Renal cortex interstitium (tissue), 15 donors: Measurements from ENCODE around the gene MTA2. TPM values are rescaled to one million over a fixed set of nuclear protein-coding genes. Genes with fewer than 3 reads are reported as not detected.
A peak's percentile ranks its signal among the peaks of the same experiment; 100 is the strongest.
"Not testable (repeated sequence)": the region's sequence is repeated elsewhere in the genome, so short reads cannot be mapped to it uniquely, and the experiment has no call there.

Experiments used
- DNase-seq, 11 donors: peaks; one replicate each; pipeline ENCODE4 v3.0.0-alpha.2; 2013; ENCODE audit warnings: low read depth in 9 of 11, low spot score in 4 of 11; ENCODE audit errors: extremely low read depth in 1 of 11
- long read RNA-seq, 16 experiments: transcript quantifications; one replicate each; lab custom pipeline, GENCODE V29; 2026
- polyA plus RNA-seq, 3 donors: library from polyadenylated mRNA; unstranded; fragments of 120-200 nt; gene quantifications; one replicate each; pipeline ENCODE4 v1.2.1, GENCODE V29; 2013; ENCODE audit not compliant: insufficient read length in 3 of 3

MTA2 gene
- polyA plus RNA-seq: 100 to 1,000 TPM in 2 of 3 donors, 10 to 100 TPM in 1; 79.7 to 105 (median 101) TPM
- long read RNA-seq, donor 1, partial matches to known transcripts: 9 of 12 reads
- long read RNA-seq, donor 1, other reads (novel, unspliced or antisense): 0 of 12 reads
- long read RNA-seq, donor 2, partial matches to known transcripts: 20 of 21 reads
- long read RNA-seq, donor 2, other reads (novel, unspliced or antisense): 0 of 21 reads
- long read RNA-seq, donor 3, partial matches to known transcripts: 21 of 24 reads
- long read RNA-seq, donor 3, other reads (novel, unspliced or antisense): 0 of 24 reads
- long read RNA-seq, donor 4, partial matches to known transcripts: 0 of 1 reads
- long read RNA-seq, donor 4, other reads (novel, unspliced or antisense): 0 of 1 reads
- long read RNA-seq, donor 5: 0 reads
- long read RNA-seq, donor 6, partial matches to known transcripts: 8 of 11 reads
- long read RNA-seq, donor 6, other reads (novel, unspliced or antisense): 0 of 11 reads
- long read RNA-seq, donor 7, partial matches to known transcripts: 14 of 17 reads
- long read RNA-seq, donor 7, other reads (novel, unspliced or antisense): 0 of 17 reads
- long read RNA-seq, donor 8, partial matches to known transcripts: 29 of 30 reads
- long read RNA-seq, donor 8, other reads (novel, unspliced or antisense): 0 of 30 reads
- long read RNA-seq, donor 9, partial matches to known transcripts: 17 of 22 reads
- long read RNA-seq, donor 9, other reads (novel, unspliced or antisense): 0 of 22 reads
- long read RNA-seq, donor 10, partial matches to known transcripts: 16 of 19 reads
- long read RNA-seq, donor 10, other reads (novel, unspliced or antisense): 0 of 19 reads
- long read RNA-seq, donor 11, partial matches to known transcripts: 15 of 16 reads
- long read RNA-seq, donor 11, other reads (novel, unspliced or antisense): 0 of 16 reads
- long read RNA-seq, donor 12, partial matches to known transcripts: 5 of 5 reads
- long read RNA-seq, donor 12, other reads (novel, unspliced or antisense): 0 of 5 reads
- long read RNA-seq, donor 13: 0 reads
- long read RNA-seq, donor 14, partial matches to known transcripts: 15 of 17 reads
- long read RNA-seq, donor 14, other reads (novel, unspliced or antisense): 0 of 17 reads
- long read RNA-seq, donor 15, partial matches to known transcripts: 9 of 12 reads
- long read RNA-seq, donor 15, other reads (novel, unspliced or antisense): 0 of 12 reads
- long read RNA-seq, donor 16, transcript MTA2-201 (18 exons, 3,058 nt): major isoform, 9 of 71 reads
- long read RNA-seq, donor 16, partial matches to known transcripts: 62 of 71 reads
- long read RNA-seq, donor 16, other reads (novel, unspliced or antisense): 0 of 71 reads

DNA sequence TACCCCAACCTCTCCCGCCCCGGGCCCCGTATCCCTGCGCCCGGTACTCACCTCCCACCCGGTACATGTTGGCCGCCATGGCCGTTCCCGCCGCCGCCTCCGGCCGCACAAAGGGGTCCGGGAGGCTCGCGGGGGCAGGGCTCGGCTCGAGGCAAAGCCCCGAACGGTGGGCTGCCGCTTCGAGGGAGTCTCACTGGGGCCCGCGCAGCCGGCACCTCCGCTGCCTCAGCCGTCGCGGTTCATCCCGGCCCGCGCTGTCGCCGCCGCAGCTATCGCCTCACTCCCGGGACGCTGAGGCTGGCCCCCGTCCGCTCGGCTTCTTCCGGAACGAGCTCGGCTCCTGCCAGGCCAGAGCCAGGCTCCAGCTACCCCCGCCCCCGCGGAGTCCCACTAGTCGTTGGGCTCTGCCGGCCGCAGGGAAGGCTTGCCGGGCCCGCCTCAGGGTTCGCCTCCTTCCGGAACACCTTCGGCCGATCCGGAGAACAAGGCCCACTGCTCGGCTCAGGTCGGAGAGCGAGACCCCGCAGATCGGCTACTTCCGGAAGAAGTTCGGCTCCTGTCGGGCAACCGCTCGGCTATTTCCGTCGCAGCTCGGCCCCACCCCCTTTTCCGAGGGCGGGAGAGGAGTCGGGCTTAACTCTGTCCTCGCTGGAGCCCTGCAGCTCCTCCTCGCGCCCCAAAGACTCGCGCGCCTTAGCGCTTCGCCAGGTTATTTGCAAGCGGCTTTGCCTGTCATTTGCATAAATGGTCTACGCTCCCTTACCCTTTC lies at the start of gene MTA2:
TSS of gene MTA2 (minus strand) at position 494 of the 769 bp plus-strand sequence. CDS start at position 79, 415 bp downstream.
- peak; percentile 95 to 97 (median 96) for DNase-seq

DNA sequence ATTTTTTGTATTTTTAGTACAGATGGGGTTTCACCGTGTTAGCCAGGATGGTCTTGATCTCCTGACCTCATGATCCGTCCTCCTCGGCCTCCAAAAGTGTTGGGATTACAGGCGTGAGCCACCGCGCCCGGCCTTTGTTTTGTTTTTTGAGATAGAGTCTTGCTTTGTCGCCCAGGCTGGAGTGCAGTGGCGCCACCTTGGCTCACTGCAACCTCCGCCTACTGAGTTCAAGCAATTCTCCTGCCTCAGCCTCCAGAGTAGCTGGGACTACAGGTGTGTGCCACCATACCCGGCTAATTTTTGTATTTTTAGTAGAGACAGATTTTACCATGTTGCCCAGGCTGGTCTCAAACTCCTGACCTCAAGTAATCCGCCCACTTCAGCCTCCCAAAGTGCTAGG lies 48.6 kb upstream of the MTA2 start:
- DNase-seq: not testable (repeated sequence)

DNA sequence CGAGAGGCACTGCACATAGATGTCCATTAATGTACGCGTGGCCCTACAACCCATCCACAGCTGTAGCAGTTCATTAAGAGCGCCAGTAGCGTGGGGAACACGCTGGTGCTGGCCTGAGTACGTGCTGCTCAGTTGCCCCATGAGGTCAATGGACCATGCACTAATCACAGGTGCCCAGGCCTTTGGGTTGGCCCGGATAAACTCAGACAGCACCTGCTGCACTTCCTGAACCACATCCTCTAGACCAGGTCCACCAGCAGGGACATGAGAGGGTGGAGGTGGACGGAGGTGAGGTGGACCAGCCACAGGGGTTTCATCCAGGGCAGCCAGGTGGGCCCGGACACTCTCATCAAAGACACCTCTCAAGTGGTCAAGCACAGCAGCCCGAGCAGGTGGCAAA lies 47.8 kb upstream of the MTA2 start:
- DNase-seq: no peak

DNA sequence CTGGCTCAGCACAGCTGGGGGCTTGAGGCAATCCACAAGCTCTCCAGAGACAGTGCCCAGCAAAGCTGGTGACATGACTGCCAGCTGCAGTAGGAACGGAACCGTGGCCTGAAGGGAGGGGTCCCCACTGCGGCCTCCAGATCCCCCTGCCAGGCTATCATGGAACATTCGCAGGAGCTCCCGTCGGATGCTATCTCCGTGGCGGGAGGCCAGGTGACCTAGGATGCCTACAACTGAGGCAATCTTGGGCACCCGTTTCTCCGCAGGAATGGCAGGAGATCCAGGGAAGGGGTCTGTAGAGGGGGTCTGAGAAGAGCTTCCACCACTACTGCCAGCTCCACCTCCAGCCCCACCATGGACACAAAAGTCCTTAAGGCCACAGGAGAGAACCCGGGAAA lies 47.3 kb upstream of the MTA2 start:
- DNase-seq: no peak

DNA sequence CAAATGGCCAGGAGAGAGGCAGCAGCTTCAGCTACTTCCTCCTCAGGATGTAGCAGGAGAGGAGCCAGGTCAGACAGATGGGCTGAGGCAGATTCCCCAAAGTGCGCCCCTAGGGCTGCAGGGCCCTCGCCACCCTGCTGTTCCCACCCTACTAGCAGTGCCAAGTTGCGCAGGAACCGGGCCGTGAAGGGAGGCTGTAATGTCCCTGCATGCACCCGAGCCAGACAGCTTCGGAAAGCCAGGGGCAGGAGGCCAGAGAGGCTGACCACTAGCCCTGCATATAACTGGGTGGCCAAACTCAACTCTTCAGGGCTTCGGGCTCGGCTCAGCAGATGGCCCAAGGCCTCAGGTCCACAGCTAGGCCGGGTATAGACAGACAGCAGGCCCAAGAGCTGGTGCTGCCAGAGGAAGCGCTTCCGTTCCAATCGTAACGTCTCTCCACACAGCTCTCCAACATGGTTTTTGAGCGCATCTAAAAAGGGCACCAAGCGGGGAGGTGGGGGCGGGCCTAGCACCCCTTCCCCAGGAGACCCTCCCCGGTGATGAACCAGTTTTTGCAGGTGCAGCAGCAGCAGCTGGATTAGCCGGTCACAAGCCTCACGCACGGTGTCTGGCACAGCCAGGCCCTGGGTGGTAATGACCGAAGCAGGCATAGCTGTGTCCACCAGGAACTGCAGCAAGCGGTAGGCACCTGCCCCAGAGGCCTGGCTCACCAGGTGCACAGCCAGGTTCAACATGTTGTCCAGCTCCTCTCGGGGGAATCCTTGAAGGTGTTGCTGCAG lies 46.7 kb upstream of the MTA2 start:
- DNase-seq: no peak

DNA sequence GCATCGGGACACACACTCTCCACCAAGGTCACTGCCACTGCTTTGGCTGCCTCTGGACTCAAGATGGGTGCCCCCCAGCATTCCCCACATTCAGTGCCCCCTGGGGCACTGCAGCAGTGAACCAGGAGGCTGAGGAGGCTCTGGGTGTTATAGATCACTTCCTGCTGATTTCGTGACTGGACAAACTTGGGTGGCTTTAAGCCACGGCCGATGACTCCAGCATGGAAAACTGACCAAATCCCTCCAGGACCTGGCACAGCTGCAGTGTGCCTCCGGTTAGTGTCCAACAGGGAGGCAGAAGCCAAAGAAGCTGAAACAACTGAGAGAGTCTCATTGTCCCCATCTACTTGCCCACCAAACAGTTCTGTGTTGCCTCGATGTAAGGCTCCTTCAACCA lies 45.9 kb upstream of the MTA2 start:
- DNase-seq: no peak

DNA sequence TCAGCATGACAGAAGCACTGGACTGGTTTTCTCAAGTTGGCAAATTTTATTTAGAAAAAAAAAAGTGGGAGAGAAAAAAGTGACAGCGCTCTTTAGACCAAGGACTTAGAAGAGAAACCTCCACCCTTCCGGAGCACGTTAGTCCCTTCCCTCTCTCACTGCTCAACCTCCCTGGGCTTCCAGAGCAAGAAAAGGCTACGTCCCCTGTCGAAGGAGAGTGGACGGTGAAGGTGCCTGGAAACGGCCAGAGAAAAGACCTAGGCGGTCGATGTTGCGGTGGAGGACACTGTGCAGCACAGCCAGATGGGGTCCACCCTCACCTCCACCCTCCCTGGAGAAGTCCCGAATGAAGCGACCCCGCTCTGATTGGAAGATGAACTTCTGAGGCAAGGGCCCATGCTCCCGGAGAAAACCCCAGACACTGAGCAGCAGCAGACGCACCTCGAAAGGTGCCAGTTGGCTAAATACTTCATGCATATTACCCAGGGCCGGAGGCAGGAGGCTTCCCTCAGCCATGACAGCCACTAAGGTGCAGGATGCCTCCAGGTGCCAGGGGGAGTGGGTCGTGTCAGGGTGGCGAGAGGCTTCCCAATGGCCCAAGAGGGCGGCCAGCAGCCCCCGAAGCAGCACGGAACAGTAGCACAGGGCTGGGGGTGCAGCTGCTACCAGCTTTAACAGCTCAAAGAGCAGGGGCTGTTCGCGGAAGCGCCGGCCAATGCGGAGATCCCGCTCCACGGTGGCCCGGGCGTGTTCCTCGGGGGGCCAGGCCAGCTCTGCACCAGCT lies 45.4 kb upstream of the MTA2 start:
- DNase-seq: no peak

DNA sequence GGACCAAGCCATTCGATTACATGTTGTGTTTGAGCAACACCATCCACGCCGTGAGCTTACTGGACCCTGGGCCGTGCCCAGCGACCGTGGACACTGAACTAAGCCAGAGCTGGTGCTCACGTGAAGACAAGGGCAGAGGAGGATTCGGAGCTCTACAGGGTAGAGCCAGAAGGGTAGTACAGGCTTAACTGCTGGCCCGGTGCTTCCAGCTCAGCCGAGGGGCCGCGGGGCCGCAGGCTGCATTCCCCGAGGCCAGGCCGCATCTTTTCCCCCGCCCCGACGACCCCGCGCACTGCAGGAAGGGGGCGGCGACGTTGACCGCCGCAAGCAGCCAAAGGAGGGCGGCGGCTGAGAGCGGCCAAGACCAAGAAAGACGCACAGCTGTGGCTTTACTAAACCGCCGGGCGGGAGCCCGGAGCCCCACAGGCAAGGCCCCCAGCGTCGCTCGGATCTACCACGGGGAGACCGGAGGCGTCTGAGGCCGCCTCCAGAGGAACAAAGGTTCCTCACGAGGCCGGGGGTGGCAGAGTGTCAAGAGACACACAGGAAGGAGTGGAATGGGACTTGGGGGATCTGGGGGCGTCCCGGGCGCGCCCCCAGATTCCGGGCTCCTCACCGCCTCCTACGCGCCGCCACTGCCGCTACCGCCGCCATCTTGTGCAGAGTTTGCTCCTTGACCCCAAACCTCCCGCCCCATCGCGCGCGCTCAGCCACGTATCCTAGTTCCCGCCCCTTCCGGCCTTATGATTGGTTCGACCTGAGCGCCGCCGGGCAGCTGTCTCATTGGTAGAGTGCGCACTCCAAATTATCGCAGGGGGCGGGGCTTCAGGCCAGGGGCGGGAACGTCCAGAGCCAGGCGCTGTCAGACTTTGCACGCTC lies 44.5 kb upstream of the MTA2 start, which contains the start of gene GANAB:
TSS of gene GANAB (minus strand) at position 668 of the 879 bp plus-strand sequence. CDS start at position 654, 14 bp downstream.
- peak; percentile 91 to 99 (median 98) for DNase-seq

DNA sequence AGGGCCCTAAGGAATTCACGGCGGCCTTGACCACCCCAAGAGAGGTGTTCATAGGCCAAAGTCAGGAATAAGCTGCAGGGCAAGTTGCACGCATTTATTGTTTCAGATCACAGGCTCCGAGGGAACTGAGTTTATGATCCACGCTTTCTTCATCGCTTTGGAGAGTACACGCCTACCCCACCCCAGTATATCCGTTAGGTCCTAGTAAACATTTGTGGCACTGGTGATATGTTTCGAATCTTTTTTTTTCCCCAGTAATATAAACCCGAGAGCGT lies 43.9 kb upstream of the MTA2 start:
- DNase-seq: no peak

DNA sequence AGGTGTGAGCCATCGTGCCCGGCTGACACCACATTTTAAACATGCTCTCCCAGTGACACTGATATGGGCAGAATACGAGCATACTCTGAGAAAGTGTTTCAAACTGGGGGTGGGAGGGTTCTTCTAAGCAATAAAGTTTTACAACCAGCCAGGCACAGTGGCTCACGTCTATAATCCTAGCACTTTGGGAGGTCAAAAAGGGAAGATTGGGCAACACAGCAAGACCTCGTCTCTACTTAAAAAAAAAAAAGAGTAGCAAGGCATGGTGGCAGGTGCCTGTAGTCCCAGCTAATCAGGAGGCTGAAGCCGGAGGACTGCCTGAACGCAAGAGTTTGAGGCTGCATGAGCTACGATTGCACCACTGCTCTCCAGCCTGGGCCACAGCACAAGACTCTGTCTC lies 42.6 kb upstream of the MTA2 start:
- DNase-seq: no peak

DNA sequence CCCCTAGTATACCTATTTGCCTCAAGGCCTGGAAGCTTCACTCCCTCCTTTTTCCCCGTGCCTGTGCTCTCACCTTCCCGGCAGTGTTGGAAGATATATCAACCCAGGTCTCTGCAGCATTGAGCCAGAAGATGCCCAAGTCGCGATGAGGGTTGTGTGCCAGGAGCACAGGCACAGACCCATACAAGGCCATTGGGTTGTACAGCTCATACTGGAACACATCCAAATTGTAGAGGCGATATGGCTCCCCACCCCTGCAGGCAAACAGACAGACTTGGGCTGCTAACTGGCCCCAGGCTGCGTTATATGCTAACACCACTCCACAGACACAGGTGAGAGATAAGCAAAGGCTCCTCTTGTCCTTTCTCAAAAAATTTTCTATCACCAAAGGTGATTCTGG lies 30.8 kb upstream of the MTA2 start:
- no peak for DNase-seq

DNA sequence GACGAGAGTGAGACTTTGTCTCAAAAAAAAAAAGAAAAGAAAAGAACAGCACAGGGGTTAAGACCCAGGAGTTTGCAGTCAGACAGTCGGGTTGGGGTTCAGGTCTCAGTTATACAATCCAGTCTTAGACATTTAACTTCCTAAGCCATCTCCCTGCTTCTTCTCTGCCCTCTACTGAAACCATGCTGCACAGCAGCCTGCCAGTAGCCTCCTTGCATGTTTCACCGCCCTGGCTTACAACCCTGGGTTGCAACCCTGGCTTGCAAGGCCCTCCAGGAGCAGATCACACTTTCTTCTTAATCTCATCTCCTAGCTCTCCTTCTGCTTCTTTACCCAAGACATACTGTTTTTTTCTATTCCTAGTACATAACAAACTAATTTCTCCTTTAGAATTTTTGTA lies 26.0 kb upstream of the MTA2 start:
- no peak for DNase-seq

DNA sequence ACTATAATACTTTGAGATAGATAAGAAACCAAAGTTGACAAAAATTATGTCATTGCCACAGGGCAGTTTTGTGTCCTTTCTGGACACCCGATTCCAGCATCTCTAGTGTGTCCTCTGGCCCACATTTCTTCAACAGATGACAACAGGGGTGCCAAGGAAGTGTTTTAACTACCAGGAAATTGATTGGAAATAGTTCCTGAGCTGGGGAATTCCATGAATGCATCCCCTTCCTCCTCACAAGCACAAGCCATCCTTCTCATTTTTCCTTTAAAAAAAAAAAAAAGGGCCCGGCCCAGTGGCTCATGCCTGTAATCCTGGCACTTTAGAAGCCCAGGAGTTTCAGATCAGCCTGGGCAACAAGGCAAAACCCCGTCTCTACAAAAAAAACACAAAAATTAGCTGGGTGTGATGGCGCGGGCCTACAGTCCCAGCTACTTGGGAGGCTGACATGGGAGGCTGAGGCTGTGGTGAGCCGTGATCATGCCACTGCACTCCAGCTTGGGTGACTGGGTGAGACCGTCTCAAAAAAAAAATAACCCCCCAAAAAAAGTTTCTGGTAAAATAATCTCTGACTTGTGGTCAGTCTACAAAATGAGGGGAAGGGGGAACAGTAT lies 20.9 kb upstream of the MTA2 start:
- no peak for DNase-seq

DNA sequence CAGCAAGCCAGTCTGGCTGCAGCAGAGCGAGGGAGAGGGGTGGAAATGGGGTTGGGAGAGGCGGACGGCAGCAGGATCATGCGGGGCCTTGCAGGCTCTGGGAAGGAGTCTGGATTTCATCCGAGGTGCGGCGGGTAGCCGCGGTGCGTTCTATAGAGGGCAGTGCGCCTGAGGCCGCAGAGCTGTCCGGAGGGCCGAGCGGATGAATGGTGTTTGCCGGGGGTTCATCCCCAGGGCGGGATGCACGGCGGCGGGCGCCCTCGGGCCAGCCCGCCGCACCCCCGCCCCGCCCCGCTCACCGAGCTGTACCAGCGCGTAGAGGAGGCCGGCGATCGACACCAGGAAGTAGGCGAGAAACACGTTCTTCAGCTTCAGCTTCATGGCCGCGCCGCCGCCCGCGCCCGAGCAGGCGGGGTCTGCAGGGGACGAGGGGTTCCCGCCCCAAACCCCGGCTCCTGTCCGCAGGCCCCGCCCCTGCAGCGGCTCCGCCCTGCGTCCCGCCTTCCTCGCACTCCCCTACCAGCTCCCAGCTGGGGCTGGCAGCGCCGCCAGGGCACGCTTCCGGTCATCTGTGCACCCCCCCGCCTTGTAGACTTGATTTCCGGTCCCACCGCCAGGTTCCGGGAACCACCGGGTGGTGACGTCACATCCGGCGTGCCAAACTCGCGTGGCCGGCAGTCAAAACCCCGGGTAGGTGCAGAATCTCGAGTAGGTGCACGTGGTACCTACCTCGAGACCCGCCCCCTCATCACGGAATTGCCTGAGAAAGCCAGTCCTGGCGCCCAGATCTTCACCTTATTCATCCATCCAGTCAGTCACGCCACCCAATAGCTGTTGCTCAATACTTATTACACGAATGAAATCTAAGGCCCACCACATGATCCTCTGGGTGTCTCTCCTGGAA lies 20.2 kb upstream of the MTA2 start, which contains the start of gene B3GAT3:
TSS of gene B3GAT3 (minus strand) at position 420 of the 904 bp plus-strand sequence. CDS start at position 381, 39 bp downstream.
- DNase-seq: peak; percentile 87 to 96 (median 93)
